Keratinocyte (primary cell): ENCODE measurements around the gene RRAS. TPM values are rescaled to one million over a fixed set of nuclear protein-coding genes. Genes with fewer than 3 reads are reported as not detected.
"Not testable (repeated sequence)": the region's sequence is repeated elsewhere in the genome, so short reads cannot be mapped to it uniquely, and the experiment has no call there.

Experiments
- DNase-seq: peaks from one replicate; pipeline ENCODE4 v3.0.0-alpha.2; 2011; ENCODE audit warnings: low read depth, missing footprints, low spot score
- FAIRE-seq: peaks from 2 replicates; lab custom pipeline; 2011; peaks lifted over from hg19 to GRCh38; lab: Jason Lieb, UNC
- H2AFZ ChIP-seq: 2 replicates; pipeline ENCODE4 v1.6.0; 2012; ENCODE audit warnings: low read length, control low read depth, inconsistent platforms; ENCODE audit not compliant: control insufficient read depth
- H3K27ac ChIP-seq: 2 replicates; pipeline ENCODE4 v1.5.1; 2011; ENCODE audit warnings: low read length; ENCODE audit not compliant: control insufficient read depth, insufficient read depth
- H3K27me3 ChIP-seq: 3 replicates; pipeline ENCODE4 v1.6.0; 2011; ENCODE audit warnings: low read length; ENCODE audit not compliant: control insufficient read depth, insufficient read depth; ENCODE audit errors: extremely low read depth
- H3K36me3 ChIP-seq, 2 experiments: 2 replicates in 1 of 2; 3 replicates in 1 of 2; pipeline ENCODE4 v1.5.1; 2011; ENCODE audit warnings: low read length in 2 of 2, mild to moderate bottlenecking in 1 of 2; ENCODE audit not compliant: control insufficient read depth in 2 of 2, insufficient read depth in 2 of 2; ENCODE audit errors: extremely low read depth in 1 of 2
- H3K4me1 ChIP-seq: 3 replicates; pipeline ENCODE4 v1.5.1; 2011; ENCODE audit warnings: low read length; ENCODE audit not compliant: control insufficient read depth, insufficient read depth; ENCODE audit errors: extremely low read depth
- H3K4me2 ChIP-seq: 3 replicates; pipeline ENCODE4 v1.6.0; 2011; ENCODE audit warnings: low read depth, low read length; ENCODE audit not compliant: control insufficient read depth, insufficient read depth; ENCODE audit errors: extremely low read depth
- H3K4me3 ChIP-seq, 3 experiments: fragments of 200-600 bp in 1 of 3; sonication (generic) in 1 of 3; 2 replicates in 2 of 3; 3 replicates in 1 of 3; pipeline ENCODE4 v1.5.1; 2011 to 2016; ENCODE audit warnings: low read length in 3 of 3, mild to moderate bottlenecking in 3 of 3, control low read depth in 2 of 3, inconsistent platforms in 1 of 3, low read depth in 1 of 3, mixed read lengths in 1 of 3, mixed run types in 1 of 3, moderate library complexity in 1 of 3; ENCODE audit not compliant: control insufficient read depth in 2 of 3, insufficient read depth in 2 of 3; ENCODE audit errors: extremely low read depth in 1 of 3
- H3K79me2 ChIP-seq: 2 replicates; pipeline ENCODE4 v1.6.0; 2012; ENCODE audit warnings: low read length; ENCODE audit not compliant: control insufficient read depth, insufficient read depth
- H3K9ac ChIP-seq: 3 replicates; pipeline ENCODE4 v1.6.0; 2011; ENCODE audit warnings: low read length; ENCODE audit not compliant: control insufficient read depth, insufficient read depth; ENCODE audit errors: extremely low read depth
- H3K9me1 ChIP-seq: 3 replicates; pipeline ENCODE4 v1.6.0; 2011; ENCODE audit warnings: low read length; ENCODE audit not compliant: control insufficient read depth, insufficient read depth; ENCODE audit errors: extremely low read depth
- H3K9me3 ChIP-seq: 2 replicates; pipeline ENCODE4 v1.5.1; 2012; ENCODE audit warnings: low read depth, low read length; ENCODE audit not compliant: control insufficient read depth
- H4K20me1 ChIP-seq: 3 replicates; pipeline ENCODE4 v1.6.0; 2011; ENCODE audit warnings: low read length; ENCODE audit not compliant: control insufficient read depth, insufficient read depth; ENCODE audit errors: extremely low read depth
- CTCF ChIP-seq, 3 experiments: IDR thresholded peaks in 1 of 3; conservative IDR thresholded peaks in 1 of 3; optimal IDR thresholded peaks in 1 of 3; 2 replicates in 2 of 3; 3 replicates in 1 of 3; pipeline versions ENCODE3 to v1.5.1; 2011; ENCODE audit warnings: low read length in 3 of 3, mild to moderate bottlenecking in 3 of 3, moderate library complexity in 2 of 3, control low read depth in 1 of 3, inconsistent platforms in 1 of 3; ENCODE audit not compliant: insufficient read depth in 2 of 3; ENCODE audit errors: extremely low read depth in 1 of 3
- EZH2 ChIP-seq: IDR thresholded peaks from one replicate; pipeline ENCODE4 v1.6.1; 2012; ENCODE audit warnings: inconsistent platforms, mild to moderate bottlenecking, low read length, moderate library complexity
- dilution Hi-C: fragments of 300-500 bp; cut with MboI; formaldehyde crosslinking; loops from one replicate; pipeline ENCODE4 v1.7.0; 2020; ENCODE audit warnings: low sequenced_read_pairs; ENCODE audit not compliant: extremely low pct_ligation_motif_present
- polyA plus RNA-seq, 5 experiments: library from polyadenylated mRNA; depleted of rRNA in 3 of 5; stranded (reverse) in 3 of 5; stranded (forward) in 1 of 5; unstranded in 1 of 5; fragments of >200 nt; gene quantifications; 1 replicate in 1 of 5; 2 replicates in 3 of 5; 3 replicates in 1 of 5; pipeline versions ENCODE4 v1.2.1 to v1.2.3, GENCODE V29; 2011 to 2012; ENCODE audit warnings: missing spikeins in 2 of 5, low read depth in 1 of 5, low replicate concordance in 1 of 5

Gene RRAS
- polyA plus RNA-seq, 1 donor (not counting 4 experiments of a cell fraction or from before 2014, with no cell fraction given) = 98.1 TPM

GRCh38 chr19:49624967-49625910 lies 14.7 kb downstream of the RRAS start:
- TF ChIP-seq EZH2 (no peak), CTCF (optimal IDR thresholded peaks at IDR 0.05 in 1 of 3, IDR thresholded peaks at IDR 0.05 in 1 of 3, conservative IDR thresholded peaks at IDR 0.05 in 1 of 3; ENCODE audit: extremely low read depth in 1 of 3, insufficient read depth in 2 of 3, low read length in 3 of 3) (no peak)
- Histone ChIP-seq H4K20me1 (no peaks in the 10 kb centered on the region), H3K27me3 (no peaks in the 10 kb centered on the region), H2AFZ (no peak overlapping the region), H3K4me2 (no peak overlapping the region), H3K9ac (no peak overlapping the region), H3K79me2 (no peaks in the 10 kb centered on the region), H3K4me3 (no peak overlapping the region), H3K36me3 (peaks cover 6 to 12% of the 10 kb centered on the region in 2 experiments), H3K9me3 (no peaks in the 10 kb centered on the region), H3K9me1 (no peaks in the 10 kb centered on the region), H3K4me1 (no peaks in the 10 kb centered on the region), H3K27ac (no peak overlapping the region)
- FAIRE-seq = no peak
- dilution Hi-C loops = no loop called here
- DNase-seq = no peak

GRCh38 chr19:49617860-49618259 lies 22.1 kb downstream of the RRAS start:
- H3K27me3 ChIP-seq, H3K4me1 ChIP-seq, FAIRE-seq, H3K4me3 ChIP-seq, H3K9me1 ChIP-seq, H3K4me2 ChIP-seq, H3K9ac ChIP-seq, H3K9me3 ChIP-seq, dilution Hi-C loops, H2AFZ ChIP-seq, H4K20me1 ChIP-seq, DNase-seq, H3K27ac ChIP-seq: not testable (repeated sequence)
- H3K36me3 ChIP-seq = peaks cover 17 to 28% of the 10 kb centered on the region in 2 experiments
- peaks cover 11% of the 10 kb centered on the region for H3K79me2 ChIP-seq
